Neural cell (in vitro differentiated cells): ENCODE measurements around the gene ACOXL.

Source experiments
- CTCF ChIP-seq: fragments of 450-650 bp; IDR thresholded peaks from 2 replicates; pipeline ENCODE4 v1.5.1; 2014; ENCODE audit warnings: antibody characterized with exemption, mild to moderate bottlenecking, moderate library complexity; ENCODE audit not compliant: poor library complexity, severe bottlenecking
- EP300 ChIP-seq: fragments of 450-650 bp; conservative IDR thresholded peaks from 2 replicates; pipeline ENCODE4 v1.6.1; 2014; ENCODE audit warnings: antibody characterized with exemption, mild to moderate bottlenecking, moderate library complexity; ENCODE audit not compliant: poor library complexity, severe bottlenecking
- EZH2 ChIP-seq: fragments of 200-600, 300-800 bp; shearing (Covaris generic), sonication (generic); IDR thresholded peaks from 2 replicates; pipeline ENCODE4 v1.6.1; 2014; ENCODE audit warnings: antibody characterized with exemption, low read length, borderline replicate concordance, mild to moderate bottlenecking; ENCODE audit not compliant: insufficient read depth, poor library complexity, severe bottlenecking
- POLR2AphosphoS5 ChIP-seq: IDR thresholded peaks from 2 replicates; pipeline ENCODE4 v1.6.1; 2012
- REST ChIP-seq: IDR thresholded peaks from 2 replicates; pipeline ENCODE4 v1.6.1; 2012; ENCODE audit warnings: borderline replicate concordance
- SMC3 ChIP-seq: fragments of 450-650 bp; conservative IDR thresholded peaks from 2 replicates; pipeline ENCODE4 v1.6.1; 2014; ENCODE audit warnings: antibody characterized with exemption, mild to moderate bottlenecking, moderate library complexity; ENCODE audit not compliant: poor library complexity

- TF ChIP-seq EZH2: no peak
- no peak for TF ChIP-seq REST
- no peak for TF ChIP-seq CTCF
- TF ChIP-seq EP300: no peak
- TF ChIP-seq POLR2AphosphoS5: no peak
- TF ChIP-seq SMC3: no peak
Observed at GRCh38 chr2:110886826-110887573, 154.6 kb downstream of the ACOXL start.
